Glutamatergic neuron (in vitro differentiated cells): ENCODE results near the gene TBPL1. TPM values are rescaled to one million over a fixed set of nuclear protein-coding genes. Genes with fewer than 3 reads are reported as not detected.

Experiments
- DNase-seq: peaks from one replicate; pipeline ENCODE4 v3.0.0; 2022
- H3K27ac Mint-ChIP-seq: one replicate; pipeline ENCODE4 v1.8.0; 2020; ENCODE audit warnings: mild to moderate bottlenecking, mixed read lengths, inconsistent platforms; ENCODE audit not compliant: unreplicated experiment
- H3K27me3 Mint-ChIP-seq: one replicate; pipeline ENCODE4 v1.8.0; 2020; ENCODE audit warnings: mild to moderate bottlenecking, moderate library complexity, mixed read lengths, inconsistent platforms; ENCODE audit not compliant: unreplicated experiment
- H3K36me3 Mint-ChIP-seq: one replicate; pipeline ENCODE4 v1.8.0; 2020; ENCODE audit warnings: mild to moderate bottlenecking, mixed read lengths, inconsistent platforms; ENCODE audit not compliant: unreplicated experiment
- H3K4me1 Mint-ChIP-seq: one replicate; pipeline ENCODE4 v1.8.0; 2020; ENCODE audit warnings: mild to moderate bottlenecking, low read depth, mixed read lengths, inconsistent platforms; ENCODE audit not compliant: unreplicated experiment
- H3K4me3 Mint-ChIP-seq: one replicate; pipeline ENCODE4 v1.8.0; 2020; ENCODE audit warnings: mild to moderate bottlenecking, mixed read lengths, inconsistent platforms; ENCODE audit not compliant: unreplicated experiment
- H3K9me3 Mint-ChIP-seq: one replicate; pipeline ENCODE4 v1.8.0; 2020; ENCODE audit warnings: mild to moderate bottlenecking, moderate library complexity, mixed read lengths, inconsistent platforms; ENCODE audit not compliant: unreplicated experiment
- CTCF ChIP-seq: fragments of 200-600 bp; sonication (generic); IDR thresholded peaks from one replicate; pipeline ENCODE4 v1.5.0; 2021; ENCODE audit not compliant: partially characterized antibody, unreplicated experiment
- total RNA-seq: library from RNA; stranded (reverse); fragmentation: NEBNext Ultra II Directional; extraction: Animal tissue kit (Norgen Biotek cat#: 25700); gene quantifications from one replicate; pipeline ENCODE4 v1.2.1, GENCODE V29; 2021; ENCODE audit not compliant: unreplicated experiment

TBPL1 gene
- total RNA-seq, 1 donor from 2014 or later = 156 TPM

- Mint-ChIP-seq H3K27me3 (no peaks in the 10 kb centered on the region), H3K36me3 (no peaks in the 10 kb centered on the region), H3K4me1 (peaks cover 37% of the 10 kb centered on the region), H3K27ac (no peak overlapping the region), H3K4me3 (no peak overlapping the region), H3K9me3 (no peaks in the 10 kb centered on the region)
- DNase-seq = no peak
- no peak for TF ChIP-seq CTCF
Observed at GRCh38 chr6:133969285-133969920, 16.4 kb downstream of the TBPL1 start.

DNA sequence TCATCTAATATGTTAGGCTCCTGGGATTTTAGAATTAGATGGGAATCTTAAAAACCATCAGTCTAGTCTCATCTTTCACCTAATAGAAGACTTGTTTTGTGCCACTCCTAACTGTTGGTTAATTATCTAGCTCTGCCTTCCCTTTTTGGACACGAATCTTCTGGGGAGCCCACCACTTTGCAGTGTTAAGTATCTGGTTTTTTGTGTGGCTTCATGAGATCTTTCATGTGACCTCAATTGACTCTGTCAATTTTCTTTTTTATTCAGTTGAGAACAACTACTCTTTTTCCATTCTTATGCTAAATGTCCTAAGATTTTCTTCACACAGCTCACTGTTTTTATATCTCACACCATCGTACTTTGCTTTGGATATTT, 16.9 kb downstream of the TBPL1 start:
- TF ChIP-seq CTCF = no peak
- Mint-ChIP-seq H3K36me3 (no peaks in the 10 kb centered on the region), H3K4me1 (peaks cover 38% of the 10 kb centered on the region), H3K9me3 (no peaks in the 10 kb centered on the region), H3K27ac (peak overlapping the region; percentile 26), H3K27me3 (no peaks in the 10 kb centered on the region), H3K4me3 (no peak overlapping the region)
- no peak for DNase-seq

DNA sequence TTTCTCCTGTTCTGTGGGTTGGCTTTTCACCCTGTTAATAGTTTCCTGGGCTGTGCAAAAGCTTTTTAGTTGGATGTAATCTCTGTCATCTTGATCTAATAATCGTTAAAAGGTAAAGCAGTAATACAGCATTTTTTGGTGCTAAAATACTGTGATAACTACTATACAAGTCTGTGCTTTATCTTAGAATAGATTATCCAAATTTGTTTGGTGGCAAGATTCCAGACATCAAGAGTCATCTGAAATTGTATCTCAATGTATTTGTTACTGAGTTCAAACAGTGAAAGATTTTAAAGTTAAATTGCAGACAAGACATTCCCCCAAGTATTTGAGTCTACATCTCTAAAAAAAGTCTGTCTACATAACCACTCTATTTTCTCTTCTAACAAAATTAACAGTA, 18.8 kb downstream of the TBPL1 start:
- no peaks in the 10 kb centered on the region for H3K27me3 Mint-ChIP-seq
- no peaks in the 10 kb centered on the region for H3K36me3 Mint-ChIP-seq
- TF ChIP-seq CTCF = no peak
- no peaks in the 10 kb centered on the region for H3K9me3 Mint-ChIP-seq
- H3K4me1 Mint-ChIP-seq = peaks cover 33% of the 10 kb centered on the region
- no peak overlapping the region for H3K4me3 Mint-ChIP-seq
- H3K27ac Mint-ChIP-seq = no peak overlapping the region
- no peak for DNase-seq

GRCh38 chr6:133972388-133972787, 19.4 kb downstream of the TBPL1 start:
- Mint-ChIP-seq H3K27me3 (no peaks in the 10 kb centered on the region), H3K4me3 (no peak overlapping the region), H3K9me3 (no peaks in the 10 kb centered on the region), H3K27ac (no peak overlapping the region), H3K36me3 (no peaks in the 10 kb centered on the region), H3K4me1 (peaks cover 32% of the 10 kb centered on the region)
- DNase-seq = no peak
- TF ChIP-seq CTCF = no peak

- Mint-ChIP-seq H3K4me1 (peaks cover 36% of the 10 kb centered on the region), H3K9me3 (no peaks in the 10 kb centered on the region), H3K36me3 (no peaks in the 10 kb centered on the region), H3K27ac (peak overlapping the region; percentile 20), H3K4me3 (no peak overlapping the region), H3K27me3 (no peaks in the 10 kb centered on the region)
- peak; percentile 81 for TF ChIP-seq CTCF
- DNase-seq = no peak
Observed at GRCh38 chr6:133973109-133973971, 20.3 kb downstream of the TBPL1 start.
